HepG2 (cell line): ENCODE results near the gene TBC1D12. TPM values are rescaled to one million over a fixed set of nuclear protein-coding genes. Genes with fewer than 3 reads are reported as not detected.

ENCODE experiments used
- ATAC-seq: fragments of 200-7000 bp; cut with Tn5 transposase; 3 replicates; pipeline ENCODE4 v1.9.1; 2020; ENCODE audit warnings: mild to moderate bottlenecking, moderate library complexity
- BruUV-seq: library from RNA; stranded (reverse); fragments of 400-500 nt; replicated peaks from 2 replicates; lab custom pipeline; 2021; lab: Mats Ljungman, UMichigan
- CTCF ChIA-PET: fragments of 300-600 bp; formaldehyde crosslinking; extraction: SDS; loops from one replicate; lab custom pipeline; 2021; ENCODE audit warnings: low total read pairs, inconsistent platforms, low intra/inter-chr PET ratio; lab: Yijun Ruan, JAX
- POLR2A ChIA-PET: fragments of 350-600 bp; sonication (Branson Sonifier 250); formaldehyde crosslinking; loops from one replicate; lab custom pipeline; 2020; ENCODE audit warnings: antibody characterized with exemption, inconsistent platforms; lab: Yijun Ruan, JAX
- DNase-seq: peaks from one replicate; pipeline ENCODE4 v3.0.0-alpha.2; 2015; ENCODE audit warnings: low spot score
- FAIRE-seq: peaks from 3 replicates; lab custom pipeline; 2011; peaks lifted over from hg19 to GRCh38; lab: Jason Lieb, UNC
- H2AFZ ChIP-seq: one replicate; pipeline ENCODE4 v1.6.1; 2011; ENCODE audit warnings: low read length, inconsistent platforms
- H3K27ac ChIP-seq: fragments of 300-600 bp; 3 replicates; pipeline ENCODE4 v1.8.0; 2011; ENCODE audit warnings: mixed run types, mild to moderate bottlenecking, mixed read lengths, low read length, inconsistent platforms; ENCODE audit not compliant: insufficient read depth; ENCODE audit errors: extremely low read length
- H3K27me3 ChIP-seq, 2 experiments: fragments of 200-600 bp in 1 of 2; 2 replicates in 1 of 2; 3 replicates in 1 of 2; pipeline versions ENCODE4 v1.6.0 to v1.8.0; 2011; ENCODE audit warnings: low read length in 2 of 2, mild to moderate bottlenecking in 2 of 2, moderate library complexity in 2 of 2, inconsistent platforms in 1 of 2; ENCODE audit not compliant: insufficient read depth in 2 of 2, control insufficient read depth in 1 of 2
- H3K36me3 ChIP-seq, 2 experiments: fragments of 200-600 bp in 1 of 2; replicated peaks in 1 of 2; 2 replicates in 1 of 2; 3 replicates in 1 of 2; pipeline versions ENCODE4 v1.5.1 to v1.8.0; 2011; ENCODE audit warnings: low read length in 2 of 2, inconsistent platforms in 1 of 2; ENCODE audit not compliant: insufficient read depth in 2 of 2, control insufficient read depth in 1 of 2
- H3K4me1 ChIP-seq: 2 replicates; pipeline ENCODE4 v1.5.1; 2012; ENCODE audit warnings: low read length, inconsistent platforms; ENCODE audit not compliant: insufficient read depth
- H3K4me2 ChIP-seq: 2 replicates; pipeline ENCODE4 v1.6.0; 2011; ENCODE audit warnings: low read depth, low read length, inconsistent platforms
- H3K4me3 ChIP-seq, 3 experiments: fragments of 200-600 bp in 1 of 3; sonication (generic), shearing (Covaris generic) in 1 of 3; replicated peaks in 1 of 3; 2 replicates each; pipeline ENCODE4 v1.5.1; 2011 to 2016; ENCODE audit warnings: low read length in 3 of 3, inconsistent platforms in 2 of 3, low read depth in 2 of 3, mild to moderate bottlenecking in 2 of 3, control low read depth in 1 of 3, mixed read lengths in 1 of 3; ENCODE audit not compliant: insufficient read depth in 1 of 3
- H3K79me2 ChIP-seq: one replicate; pipeline ENCODE4 v1.6.1; 2011; ENCODE audit warnings: low read length, inconsistent platforms; ENCODE audit not compliant: insufficient read depth
- H3K9ac ChIP-seq: 2 replicates; pipeline ENCODE4 v1.6.0; 2011; ENCODE audit warnings: mild to moderate bottlenecking, low read depth, low read length, inconsistent platforms; ENCODE audit not compliant: insufficient read depth
- H3K9me3 ChIP-seq: 2 replicates; pipeline ENCODE4 v1.5.1; 2012; ENCODE audit warnings: mild to moderate bottlenecking, low read length
- H4K20me1 ChIP-seq: 2 replicates; pipeline ENCODE4 v1.6.0; 2011; ENCODE audit warnings: inconsistent platforms, mild to moderate bottlenecking, low read length, moderate library complexity; ENCODE audit not compliant: insufficient read depth
- GATAD2A ChIP-seq: IDR thresholded peaks from 2 replicates; pipeline ENCODE4 v1.6.1; 2016
- HNRNPH1 ChIP-seq: fragments of 200-400 bp; formaldehyde crosslinking; optimal IDR thresholded peaks from 2 replicates; pipeline ENCODE3; 2017; ENCODE audit warnings: mild to moderate bottlenecking, low read depth, low read length
- RAD21 ChIP-seq: fragments of 450-650 bp; formaldehyde crosslinking; IDR thresholded peaks from 2 replicates; pipeline ENCODE4 v1.5.0; 2020; ENCODE audit warnings: mild to moderate bottlenecking
- ZNF124 ChIP-seq: sonication (generic); formaldehyde crosslinking; IDR thresholded peaks from 2 replicates; pipeline ENCODE4 v1.4.0; 2020; ENCODE audit warnings: missing genetic modification reagents
- ZNF780A ChIP-seq: sonication (generic); formaldehyde crosslinking; IDR thresholded peaks from 2 replicates; pipeline ENCODE4 v1.8.0; 2022; ENCODE audit warnings: mild to moderate bottlenecking, missing genetic modification reagents, moderate library complexity
- WGBS: methylation state at CpG from one replicate; pipeline ENCODE4 v1.1.6; 2017; ENCODE audit warnings: low lambda C conversion rate; 5-methylcytosine and 5-hydroxymethylcytosine counted together
- in situ Hi-C: cut with HindIII; loops from 2 replicates; pipeline ENCODE4 v1.10.0; 2017; ENCODE audit warnings: low pct_unique_long_range_greater_than_20kb; ENCODE audit not compliant: extremely low pct_ligation_motif_present
- intact Hi-C: fragments of 100-400 bp; cut with micrococcal nuclease; formaldehyde crosslinking; loops from one replicate; pipeline ENCODE4 v1.10.0; 2022; ENCODE audit not compliant: unreplicated experiment
- polyA plus RNA-seq, 8 experiments: library from polyadenylated mRNA; depleted of rRNA in 3 of 8; stranded (reverse) in 7 of 8; unstranded in 1 of 8; fragments of >200 nt; fragmentation: Illumina TruSeq in 4 of 8; extraction: Trizol in 4 of 8; gene quantifications; 2 replicates each; pipeline versions ENCODE4 v1.2.1 to v1.2.3, GENCODE V29; 2011 to 2016; ENCODE audit warnings: low read depth in 4 of 8, missing spikeins in 1 of 8, mixed read lengths in 1 of 8; ENCODE audit not compliant: insufficient read depth in 1 of 8
- total RNA-seq, 5 experiments: library from RNA; depleted of rRNA; stranded (reverse); fragments of >200 nt; fragmentation: Illumina TruSeq; extraction: Trizol; gene quantifications; 2 replicates each; pipeline ENCODE4 v1.2.3, GENCODE V29; 2016; ENCODE audit warnings: low read depth in 1 of 5
- TF ChIP-seq, protein P1 (sequence below): sonication (generic); formaldehyde crosslinking; IDR thresholded peaks from 2 replicates; pipeline ENCODE4 v1.4.0; 2020; ENCODE audit warnings: missing genetic modification reagents
- TF ChIP-seq, protein P2 (sequence below): sonication (generic); formaldehyde crosslinking; IDR thresholded peaks from 2 replicates; pipeline ENCODE4 v1.5.1; 2020; ENCODE audit warnings: missing genetic modification reagents, mild to moderate bottlenecking, borderline replicate concordance
- TF ChIP-seq, protein P3 (sequence below): IDR thresholded peaks from 2 replicates; pipeline ENCODE4 v1.6.1; 2018; ENCODE audit warnings: missing genetic modification reagents, mild to moderate bottlenecking, missing compliant biosample characterization
- TF ChIP-seq, protein P4 (sequence below), 2 experiments: IDR thresholded peaks; 2 replicates each; pipeline ENCODE4 v1.6.1; 2011 to 2012; ENCODE audit warnings: low read length in 2 of 2, borderline replicate concordance in 1 of 2, low read depth in 1 of 2, mild to moderate bottlenecking in 1 of 2, moderate library complexity in 1 of 2
- TF ChIP-seq, protein P5 (sequence below): IDR thresholded peaks from 2 replicates; pipeline ENCODE4 v1.6.1; 2016; ENCODE audit warnings: control low read depth
- TF ChIP-seq, protein P6 (sequence below): sonication (generic); formaldehyde crosslinking; conservative IDR thresholded peaks from 2 replicates; pipeline ENCODE4 v1.4.0; 2020; ENCODE audit warnings: missing genetic modification reagents

Gene TBC1D12
- total and polyA plus RNA-seq, 2 of the 13 experiments (the other 11 are each of a cell fraction or from before 2014, with no cell fraction given) = 5.7 to 6.2 TPM

DNA sequence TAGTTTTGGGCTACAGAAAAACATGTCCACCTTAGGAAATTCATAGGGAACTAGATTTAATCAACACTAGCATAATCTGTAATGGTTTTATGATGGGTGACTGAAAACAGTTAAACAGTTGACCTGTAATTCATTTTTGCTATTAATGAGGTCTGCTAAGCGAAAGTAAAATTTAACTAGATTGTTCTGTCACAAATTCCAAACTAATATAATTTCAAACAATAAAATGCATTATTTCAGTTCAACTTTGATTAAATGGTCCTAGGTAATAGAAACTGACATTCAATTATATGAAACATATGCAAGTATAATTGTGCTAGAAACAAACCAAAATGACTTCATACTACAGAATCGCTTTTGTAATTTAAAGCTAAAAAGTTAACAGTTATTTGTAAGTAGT is 46.5 kb upstream of the TBC1D12 start (continued):
- TF ChIP-seq, protein P1, sequence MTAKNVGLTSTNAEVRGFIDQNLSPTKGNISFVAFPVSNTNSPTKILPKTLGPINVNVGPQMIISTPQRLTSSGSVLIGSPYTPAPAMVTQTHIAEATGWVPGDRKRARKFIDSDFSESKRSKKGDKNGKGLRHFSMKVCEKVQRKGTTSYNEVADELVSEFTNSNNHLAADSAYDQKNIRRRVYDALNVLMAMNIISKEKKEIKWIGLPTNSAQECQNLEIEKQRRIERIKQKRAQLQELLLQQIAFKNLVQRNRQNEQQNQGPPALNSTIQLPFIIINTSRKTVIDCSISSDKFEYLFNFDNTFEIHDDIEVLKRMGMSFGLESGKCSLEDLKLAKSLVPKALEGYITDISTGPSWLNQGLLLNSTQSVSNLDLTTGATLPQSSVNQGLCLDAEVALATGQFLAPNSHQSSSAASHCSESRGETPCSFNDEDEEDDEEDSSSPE (CRISPR knock-in tag) = no peak
- TF ChIP-seq, protein P2, sequence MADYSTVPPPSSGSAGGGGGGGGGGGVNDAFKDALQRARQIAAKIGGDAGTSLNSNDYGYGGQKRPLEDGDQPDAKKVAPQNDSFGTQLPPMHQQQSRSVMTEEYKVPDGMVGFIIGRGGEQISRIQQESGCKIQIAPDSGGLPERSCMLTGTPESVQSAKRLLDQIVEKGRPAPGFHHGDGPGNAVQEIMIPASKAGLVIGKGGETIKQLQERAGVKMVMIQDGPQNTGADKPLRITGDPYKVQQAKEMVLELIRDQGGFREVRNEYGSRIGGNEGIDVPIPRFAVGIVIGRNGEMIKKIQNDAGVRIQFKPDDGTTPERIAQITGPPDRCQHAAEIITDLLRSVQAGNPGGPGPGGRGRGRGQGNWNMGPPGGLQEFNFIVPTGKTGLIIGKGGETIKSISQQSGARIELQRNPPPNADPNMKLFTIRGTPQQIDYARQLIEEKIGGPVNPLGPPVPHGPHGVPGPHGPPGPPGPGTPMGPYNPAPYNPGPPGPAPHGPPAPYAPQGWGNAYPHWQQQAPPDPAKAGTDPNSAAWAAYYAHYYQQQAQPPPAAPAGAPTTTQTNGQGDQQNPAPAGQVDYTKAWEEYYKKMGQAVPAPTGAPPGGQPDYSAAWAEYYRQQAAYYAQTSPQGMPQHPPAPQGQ (CRISPR knock-in tag) = no peak

DNA sequence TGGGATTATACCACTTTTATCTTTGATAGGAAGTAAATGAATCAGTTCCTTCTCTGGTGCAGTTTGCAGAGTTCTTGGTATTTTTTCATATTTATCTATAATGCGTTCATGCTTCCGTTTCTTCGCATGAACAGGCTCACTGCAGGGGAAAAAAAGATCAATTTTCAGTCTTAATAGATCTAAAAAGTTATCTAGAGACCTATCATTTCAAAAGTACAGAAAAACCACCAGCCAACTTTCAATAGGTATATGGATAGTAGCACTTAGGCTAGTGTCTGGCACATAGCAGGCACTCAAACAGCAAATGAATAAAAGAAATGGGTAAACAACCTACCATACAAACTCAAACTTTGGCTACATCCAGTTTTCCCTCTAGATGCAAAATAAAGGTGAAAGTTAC is 45.1 kb upstream of the TBC1D12 start:
- Histone ChIP-seq H3K36me3 (peaks cover 11 to 59% of the 10 kb centered on the region in 2 experiments; a peak in 4 of 5 replicates), H3K4me3 (no peak overlapping the region), H3K27ac (no peak overlapping the region), H3K9ac (no peak overlapping the region), H3K4me1 (peaks cover 15% of the 10 kb centered on the region), H3K79me2 (peaks cover 25% of the 10 kb centered on the region), H3K4me2 (no peak overlapping the region), H3K9me3 (no peaks in the 10 kb centered on the region), H3K27me3 (no peaks in the 10 kb centered on the region; a peak in 1 of 5 replicates), H4K20me1 (no peaks in the 10 kb centered on the region), H2AFZ (no peak overlapping the region)
- FAIRE-seq (no peak), DNase-seq (no peak), ATAC-seq (no peak)
- CTCF ChIA-PET = no interaction called here
- over 99% methylated on average over 3 of the region's 3 CpGs for WGBS
- intact Hi-C loops = no loop called here
- in situ Hi-C loops = no loop called here
- POLR2A ChIA-PET = no interaction called here
- BruUV-seq = no TSS peak
- no peak for TF ChIP-seq ZNF124 (CRISPR knock-in tag)
- no peak for TF ChIP-seq GATAD2A
- TF ChIP-seq HNRNPH1 = no peak
- no peak for TF ChIP-seq ZNF780A (CRISPR knock-in tag)
- TF ChIP-seq, protein P3, sequence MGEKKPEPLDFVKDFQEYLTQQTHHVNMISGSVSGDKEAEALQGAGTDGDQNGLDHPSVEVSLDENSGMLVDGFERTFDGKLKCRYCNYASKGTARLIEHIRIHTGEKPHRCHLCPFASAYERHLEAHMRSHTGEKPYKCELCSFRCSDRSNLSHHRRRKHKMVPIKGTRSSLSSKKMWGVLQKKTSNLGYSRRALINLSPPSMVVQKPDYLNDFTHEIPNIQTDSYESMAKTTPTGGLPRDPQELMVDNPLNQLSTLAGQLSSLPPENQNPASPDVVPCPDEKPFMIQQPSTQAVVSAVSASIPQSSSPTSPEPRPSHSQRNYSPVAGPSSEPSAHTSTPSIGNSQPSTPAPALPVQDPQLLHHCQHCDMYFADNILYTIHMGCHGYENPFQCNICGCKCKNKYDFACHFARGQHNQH (CRISPR knock-in tag) = no peak
- TF ChIP-seq, protein P4, sequence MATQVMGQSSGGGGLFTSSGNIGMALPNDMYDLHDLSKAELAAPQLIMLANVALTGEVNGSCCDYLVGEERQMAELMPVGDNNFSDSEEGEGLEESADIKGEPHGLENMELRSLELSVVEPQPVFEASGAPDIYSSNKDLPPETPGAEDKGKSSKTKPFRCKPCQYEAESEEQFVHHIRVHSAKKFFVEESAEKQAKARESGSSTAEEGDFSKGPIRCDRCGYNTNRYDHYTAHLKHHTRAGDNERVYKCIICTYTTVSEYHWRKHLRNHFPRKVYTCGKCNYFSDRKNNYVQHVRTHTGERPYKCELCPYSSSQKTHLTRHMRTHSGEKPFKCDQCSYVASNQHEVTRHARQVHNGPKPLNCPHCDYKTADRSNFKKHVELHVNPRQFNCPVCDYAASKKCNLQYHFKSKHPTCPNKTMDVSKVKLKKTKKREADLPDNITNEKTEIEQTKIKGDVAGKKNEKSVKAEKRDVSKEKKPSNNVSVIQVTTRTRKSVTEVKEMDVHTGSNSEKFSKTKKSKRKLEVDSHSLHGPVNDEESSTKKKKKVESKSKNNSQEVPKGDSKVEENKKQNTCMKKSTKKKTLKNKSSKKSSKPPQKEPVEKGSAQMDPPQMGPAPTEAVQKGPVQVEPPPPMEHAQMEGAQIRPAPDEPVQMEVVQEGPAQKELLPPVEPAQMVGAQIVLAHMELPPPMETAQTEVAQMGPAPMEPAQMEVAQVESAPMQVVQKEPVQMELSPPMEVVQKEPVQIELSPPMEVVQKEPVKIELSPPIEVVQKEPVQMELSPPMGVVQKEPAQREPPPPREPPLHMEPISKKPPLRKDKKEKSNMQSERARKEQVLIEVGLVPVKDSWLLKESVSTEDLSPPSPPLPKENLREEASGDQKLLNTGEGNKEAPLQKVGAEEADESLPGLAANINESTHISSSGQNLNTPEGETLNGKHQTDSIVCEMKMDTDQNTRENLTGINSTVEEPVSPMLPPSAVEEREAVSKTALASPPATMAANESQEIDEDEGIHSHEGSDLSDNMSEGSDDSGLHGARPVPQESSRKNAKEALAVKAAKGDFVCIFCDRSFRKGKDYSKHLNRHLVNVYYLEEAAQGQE (IDR thresholded peaks at IDR 0.05; ENCODE audit: borderline replicate concordance in 1 of 2, low read depth in 1 of 2, low read length in 2 of 2) = no peak
- TF ChIP-seq, protein P5, sequence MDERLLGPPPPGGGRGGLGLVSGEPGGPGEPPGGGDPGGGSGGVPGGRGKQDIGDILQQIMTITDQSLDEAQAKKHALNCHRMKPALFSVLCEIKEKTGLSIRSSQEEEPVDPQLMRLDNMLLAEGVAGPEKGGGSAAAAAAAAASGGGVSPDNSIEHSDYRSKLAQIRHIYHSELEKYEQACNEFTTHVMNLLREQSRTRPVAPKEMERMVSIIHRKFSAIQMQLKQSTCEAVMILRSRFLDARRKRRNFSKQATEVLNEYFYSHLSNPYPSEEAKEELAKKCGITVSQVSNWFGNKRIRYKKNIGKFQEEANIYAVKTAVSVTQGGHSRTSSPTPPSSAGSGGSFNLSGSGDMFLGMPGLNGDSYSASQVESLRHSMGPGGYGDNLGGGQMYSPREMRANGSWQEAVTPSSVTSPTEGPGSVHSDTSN (CRISPR knock-in tag) = no peak
- no peak for TF ChIP-seq RAD21 (CRISPR knock-in tag)
- TF ChIP-seq, protein P6, sequence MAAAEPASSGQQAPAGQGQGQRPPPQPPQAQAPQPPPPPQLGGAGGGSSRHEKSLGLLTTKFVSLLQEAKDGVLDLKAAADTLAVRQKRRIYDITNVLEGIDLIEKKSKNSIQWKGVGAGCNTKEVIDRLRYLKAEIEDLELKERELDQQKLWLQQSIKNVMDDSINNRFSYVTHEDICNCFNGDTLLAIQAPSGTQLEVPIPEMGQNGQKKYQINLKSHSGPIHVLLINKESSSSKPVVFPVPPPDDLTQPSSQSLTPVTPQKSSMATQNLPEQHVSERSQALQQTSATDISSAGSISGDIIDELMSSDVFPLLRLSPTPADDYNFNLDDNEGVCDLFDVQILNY (CRISPR knock-in tag) = no peak
